ENCODE data around the gene ARL4D. TPM values are rescaled to one million over a fixed set of nuclear protein-coding genes. Genes with fewer than 3 reads are reported as not detected.
A peak's percentile ranks its signal among the peaks of the same experiment; 100 is the strongest.
"Not testable (repeated sequence)": the region's sequence is repeated elsewhere in the genome, so short reads cannot be mapped to it uniquely, and the experiment has no call there.

The ARL4D gene
- total and polyA plus RNA-seq, 2 donors, result 14.8 to 112 TPM

DNA sequence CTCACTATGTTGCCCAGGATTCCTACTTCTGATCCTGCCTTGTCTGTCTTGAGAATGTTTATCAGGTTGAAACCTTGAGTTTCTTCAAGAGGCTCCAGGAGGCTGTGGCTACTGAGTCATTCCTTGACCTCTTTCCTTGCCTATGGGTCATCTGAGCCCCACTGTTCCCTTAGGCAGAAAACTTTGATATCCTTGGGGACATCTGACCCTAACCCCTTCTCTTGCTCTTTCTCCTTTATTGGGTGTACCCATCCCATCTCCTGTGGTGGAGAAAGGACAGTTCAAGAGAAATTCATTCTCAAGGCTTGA, 12.5 kb downstream of the ARL4D start:
- H3K27ac ChIP-seq (ENCODE audit: low read depth), result no peak overlapping the region
- H3K4me1 ChIP-seq (ENCODE audit: insufficient read depth), result no peaks in the 10 kb centered on the region
- no peak for DNase-seq (ENCODE audit: extremely low spot score)
- no peaks in the 10 kb centered on the region for H3K36me3 ChIP-seq (ENCODE audit: insufficient read depth)
- H3K4me3 ChIP-seq (ENCODE audit: low read depth, low read length), result no peak overlapping the region

DNA sequence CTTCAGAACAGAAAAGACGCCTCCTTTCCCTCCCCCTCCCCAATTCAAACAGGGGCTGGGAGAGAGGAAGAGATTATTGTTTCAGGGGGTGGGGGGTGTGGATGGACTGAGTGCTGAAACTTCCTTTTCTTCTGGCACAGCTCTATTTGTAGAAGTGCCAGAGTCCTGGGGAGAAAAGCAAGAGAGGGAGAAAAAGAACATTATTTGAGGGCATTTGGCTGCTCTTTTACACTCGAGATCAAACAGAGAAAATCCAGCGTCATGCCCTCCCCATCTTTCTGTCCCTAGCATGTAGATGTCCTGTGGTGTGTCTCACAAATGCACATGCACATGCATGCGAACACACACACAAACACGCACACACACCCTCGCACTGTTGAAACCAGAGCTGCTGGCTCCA, 13.0 kb downstream of the ARL4D start:
- no peak overlapping the region for H3K4me3 ChIP-seq (ENCODE audit: low read depth, low read length)
- no peak overlapping the region for H3K27ac ChIP-seq (ENCODE audit: low read depth)
- no peak for DNase-seq (ENCODE audit: extremely low spot score)
- no peaks in the 10 kb centered on the region for H3K4me1 ChIP-seq (ENCODE audit: insufficient read depth)
- no peaks in the 10 kb centered on the region for H3K36me3 ChIP-seq (ENCODE audit: insufficient read depth)
- 58% methylated on average over 6 of the region's 6 CpGs for WGBS

DNA sequence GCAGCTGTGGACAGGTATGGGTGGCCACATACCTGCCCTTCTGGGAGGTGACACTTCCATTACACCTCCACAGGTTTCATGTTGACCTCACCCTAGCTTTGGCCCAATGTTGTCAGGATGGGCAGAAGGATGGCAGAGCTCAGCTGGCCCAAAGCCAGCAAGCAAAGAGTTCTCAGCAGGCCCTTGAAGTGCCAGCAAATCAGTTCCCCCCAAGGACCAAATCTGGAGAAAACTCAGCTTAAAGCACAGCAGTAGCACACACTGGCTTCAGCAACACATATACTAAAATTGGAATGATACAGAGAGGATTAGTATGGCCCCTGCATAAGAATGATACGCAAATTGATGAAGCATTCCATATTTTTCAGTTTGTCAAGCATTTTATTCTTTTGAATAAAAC, 13.4 kb downstream of the ARL4D start:
- no peaks in the 10 kb centered on the region for H3K36me3 ChIP-seq (ENCODE audit: insufficient read depth)
- DNase-seq (ENCODE audit: extremely low spot score), result no peak
- 82% methylated on average over 1 of the region's 1 CpG for WGBS
- H3K4me1 ChIP-seq (ENCODE audit: insufficient read depth), result no peaks in the 10 kb centered on the region
- no peak overlapping the region for H3K4me3 ChIP-seq (ENCODE audit: low read depth, low read length)
- no peak overlapping the region for H3K27ac ChIP-seq (ENCODE audit: low read depth)

DNA sequence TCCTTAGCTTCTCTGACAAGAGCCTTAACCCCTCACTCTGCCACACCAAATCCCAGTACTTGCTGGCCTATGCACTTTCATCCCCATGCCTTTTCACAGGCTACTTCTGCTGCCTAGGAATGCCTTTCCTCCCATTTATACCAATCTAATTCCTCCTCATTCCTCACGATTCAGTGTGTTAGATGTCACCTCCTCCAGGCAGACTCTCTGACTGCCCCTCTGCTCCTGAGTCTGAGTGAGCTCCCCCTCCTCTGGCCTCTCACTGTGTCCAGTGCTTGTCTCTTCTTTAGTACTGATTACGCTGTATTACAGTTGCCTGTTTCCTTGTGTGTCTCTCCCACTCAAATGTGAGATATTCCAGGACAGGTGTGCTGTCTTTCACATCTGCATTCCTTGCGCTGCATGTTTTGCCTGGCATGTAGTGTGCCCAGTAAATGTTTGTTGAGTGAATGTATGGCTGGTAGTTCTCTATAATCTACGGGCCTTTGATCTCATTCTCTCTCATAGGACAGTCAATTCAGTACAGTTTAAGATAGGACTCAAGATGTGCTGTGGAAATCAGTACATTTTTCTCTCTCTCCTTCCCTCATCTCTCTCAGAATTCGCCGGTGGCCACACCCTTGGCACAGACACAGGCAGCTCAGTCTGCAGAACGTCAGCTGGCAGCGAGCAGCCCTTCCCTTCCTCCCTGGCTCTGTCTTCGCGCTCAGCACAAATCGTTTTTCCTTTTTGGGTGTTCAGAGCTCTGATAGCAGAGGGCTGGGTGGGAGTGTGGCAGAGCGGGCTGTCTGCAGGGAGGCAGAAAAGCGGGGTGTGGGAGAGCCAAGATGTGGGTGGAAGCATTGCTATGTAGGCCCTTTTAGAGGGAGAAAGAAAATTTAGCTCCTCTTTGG, 18.5 kb downstream of the ARL4D start:
- 15% methylated on average over 13 of the region's 13 CpGs for WGBS

DNA sequence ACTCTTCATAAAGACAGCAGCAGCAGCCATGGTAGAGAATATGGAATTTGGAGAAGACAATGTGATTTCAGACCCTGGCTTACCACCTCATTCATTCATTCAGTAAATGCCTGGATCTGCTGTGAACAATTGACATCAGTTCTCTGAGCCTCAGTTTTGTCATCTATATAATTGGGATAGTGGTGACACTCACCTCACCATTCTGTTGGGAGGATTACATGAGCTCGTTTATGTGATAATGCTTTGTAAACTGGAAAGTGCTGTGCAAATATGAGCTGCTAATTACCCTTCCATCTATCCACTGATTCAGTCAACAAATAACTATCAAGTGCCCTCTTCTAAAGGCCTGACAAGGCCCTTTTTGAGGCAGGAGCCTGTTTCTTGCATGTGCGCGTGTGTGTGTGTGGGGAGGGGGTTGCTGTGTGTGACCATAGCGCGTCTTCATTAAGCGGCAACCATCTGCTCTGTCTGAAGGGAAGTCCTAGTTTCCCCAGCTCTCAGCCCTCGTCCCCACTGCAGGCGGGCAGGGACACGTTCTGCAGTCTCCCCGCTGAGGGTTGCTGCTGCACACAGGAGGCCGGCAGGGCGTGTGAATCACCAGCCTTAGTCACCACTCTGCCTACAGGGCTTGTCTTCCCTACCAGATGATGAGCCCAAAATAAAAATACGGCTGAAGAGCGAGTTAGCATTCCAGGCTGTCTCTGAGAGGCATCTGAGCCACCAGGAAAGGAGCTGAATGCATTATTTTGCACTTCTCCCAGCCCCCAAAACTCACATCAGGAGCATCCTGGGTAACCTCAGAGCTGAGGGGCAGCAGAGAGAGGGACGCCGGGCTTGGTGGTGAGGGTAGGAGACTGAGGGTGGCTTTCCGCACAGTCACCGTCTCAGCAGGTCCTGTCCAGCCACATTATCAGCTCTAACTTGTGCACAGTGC, 19.9 kb downstream of the ARL4D start:
- Histone ChIP-seq H3K36me3 (ENCODE audit: insufficient read depth) (no peaks in the 10 kb centered on the region), H3K27ac (ENCODE audit: low read depth) (peak overlapping the region; percentile 33), H3K4me3 (ENCODE audit: low read depth, low read length) (no peak overlapping the region), H3K4me1 (ENCODE audit: insufficient read depth) (peaks cover 2% of the 10 kb centered on the region)
- DNase-seq (ENCODE audit: extremely low spot score), result no peak
- WGBS, result 39% methylated on average over 18 of the region's 18 CpGs

More for the DNA sequence above, 18.5 kb downstream of the ARL4D start:
- no peaks in the 10 kb centered on the region for H3K36me3 ChIP-seq (ENCODE audit: insufficient read depth)
- H3K4me3 ChIP-seq (ENCODE audit: low read depth, low read length), result no peak overlapping the region
- peak overlapping the region; percentile 35 for H3K27ac ChIP-seq (ENCODE audit: low read depth)
- peaks cover 2% of the 10 kb centered on the region for H3K4me1 ChIP-seq (ENCODE audit: insufficient read depth)
- DNase-seq (ENCODE audit: extremely low spot score), result no peak

DNA sequence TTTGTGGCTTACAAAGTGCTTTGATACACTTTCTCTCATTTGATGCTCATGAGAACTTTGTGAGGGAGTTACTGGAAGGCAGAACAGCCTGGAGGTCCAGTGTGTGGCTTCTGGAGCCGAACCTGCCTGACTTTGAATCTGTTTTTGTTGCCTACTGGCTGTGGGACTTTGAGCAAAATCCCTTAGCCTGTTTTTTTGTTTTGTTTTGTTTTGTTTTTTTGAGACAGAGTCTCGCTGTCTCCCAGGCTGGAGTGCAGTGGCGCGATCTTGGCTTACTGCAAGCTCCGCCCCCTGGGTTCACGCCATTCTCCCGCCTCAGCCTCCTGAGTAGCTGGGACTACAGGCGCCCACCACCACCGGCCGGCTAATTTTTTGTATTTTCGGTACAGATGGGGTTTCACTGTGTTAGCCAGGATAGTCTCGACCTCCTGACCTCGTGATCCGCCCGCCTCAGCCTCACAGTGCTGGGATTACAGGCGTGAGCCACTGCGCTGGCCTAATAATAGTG, 20.6 kb downstream of the ARL4D start:
- not testable (repeated sequence) for H3K4me3 ChIP-seq (ENCODE audit: low read depth, low read length); H3K4me1 ChIP-seq (ENCODE audit: insufficient read depth); H3K36me3 ChIP-seq (ENCODE audit: insufficient read depth); H3K27ac ChIP-seq (ENCODE audit: low read depth); DNase-seq (ENCODE audit: extremely low spot score)
- WGBS, result 91% methylated on average over 17 of the region's 17 CpGs

DNA sequence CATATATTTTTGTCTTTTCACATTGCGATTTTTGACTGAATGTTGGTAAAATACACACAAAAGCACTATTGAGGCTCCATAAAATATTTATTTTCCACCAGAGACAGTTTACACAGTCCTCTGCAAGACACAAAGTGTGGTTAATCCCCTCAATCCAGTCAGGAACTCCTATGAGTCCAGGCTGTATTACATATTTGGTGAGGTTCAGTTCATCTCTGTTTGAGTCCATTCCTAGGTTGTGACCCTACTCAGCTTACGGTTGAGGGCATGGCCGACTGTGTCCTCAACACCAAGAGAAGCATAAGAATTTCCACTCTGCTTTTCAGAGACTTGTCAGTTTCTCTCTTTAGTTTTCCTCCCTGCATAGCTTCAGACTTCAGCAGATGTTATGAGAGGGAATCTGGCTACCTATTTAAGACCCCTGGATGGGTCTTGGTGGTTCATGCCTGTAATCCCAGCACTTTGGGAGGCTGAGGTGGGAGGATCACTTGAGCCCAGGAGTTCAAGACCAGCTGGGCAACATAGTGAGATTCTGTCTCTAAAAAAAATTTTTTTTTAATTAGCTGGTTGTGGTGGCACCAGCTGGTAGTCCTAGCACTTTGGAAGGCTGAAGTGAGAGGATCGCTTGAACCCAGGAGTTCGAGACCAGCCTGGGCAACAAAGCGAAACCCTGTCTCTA, 25.1 kb downstream of the ARL4D start:
- no peak for DNase-seq (ENCODE audit: extremely low spot score)
- Histone ChIP-seq H3K27ac (ENCODE audit: low read depth) (no peak overlapping the region), H3K36me3 (ENCODE audit: insufficient read depth) (no peaks in the 10 kb centered on the region), H3K4me1 (ENCODE audit: insufficient read depth) (no peaks in the 10 kb centered on the region), H3K4me3 (ENCODE audit: low read depth, low read length) (no peak overlapping the region)
- 71% methylated on average over 6 of the region's 6 CpGs for WGBS

DNA sequence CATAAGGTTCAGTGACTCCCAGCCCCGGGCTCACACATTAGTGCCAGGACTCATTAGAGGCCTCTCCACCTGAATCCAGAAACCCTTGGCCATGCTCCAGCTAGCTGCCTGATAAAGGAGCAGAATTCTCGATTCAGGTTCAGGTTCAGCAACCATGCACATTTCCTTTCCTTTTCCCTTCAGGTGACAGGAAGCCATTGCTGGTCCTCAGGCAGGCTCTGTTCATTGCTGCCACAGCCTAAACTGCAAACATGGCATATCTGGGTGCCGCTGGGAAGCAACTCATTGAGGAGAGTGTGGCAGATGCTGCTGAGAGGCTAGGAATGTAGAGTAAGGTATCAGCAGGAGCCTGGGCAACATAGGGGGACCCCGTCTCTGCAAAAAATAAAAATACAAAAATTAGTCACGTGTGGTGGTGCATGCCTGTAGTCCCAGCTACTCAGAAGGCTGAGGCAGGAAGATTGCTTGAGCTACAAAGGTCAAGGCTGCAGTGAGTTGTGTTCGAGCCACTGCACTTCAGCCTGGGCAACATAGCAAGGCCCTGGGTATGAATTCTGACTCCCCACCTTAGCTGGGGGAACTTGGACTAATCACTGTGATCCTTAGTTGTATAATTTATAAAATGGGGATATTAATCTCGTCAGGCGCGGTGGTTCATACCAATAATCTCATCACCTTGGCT, 28.7 kb downstream of the ARL4D start:
- H3K36me3 ChIP-seq (ENCODE audit: insufficient read depth), result no peaks in the 10 kb centered on the region
- H3K4me1 ChIP-seq (ENCODE audit: insufficient read depth), result no peaks in the 10 kb centered on the region
- no peak for DNase-seq (ENCODE audit: extremely low spot score)
- no peak overlapping the region for H3K27ac ChIP-seq (ENCODE audit: low read depth)
- H3K4me3 ChIP-seq (ENCODE audit: low read depth, low read length), result no peak overlapping the region
- 88% methylated on average over 9 of the region's 9 CpGs for WGBS

DNA sequence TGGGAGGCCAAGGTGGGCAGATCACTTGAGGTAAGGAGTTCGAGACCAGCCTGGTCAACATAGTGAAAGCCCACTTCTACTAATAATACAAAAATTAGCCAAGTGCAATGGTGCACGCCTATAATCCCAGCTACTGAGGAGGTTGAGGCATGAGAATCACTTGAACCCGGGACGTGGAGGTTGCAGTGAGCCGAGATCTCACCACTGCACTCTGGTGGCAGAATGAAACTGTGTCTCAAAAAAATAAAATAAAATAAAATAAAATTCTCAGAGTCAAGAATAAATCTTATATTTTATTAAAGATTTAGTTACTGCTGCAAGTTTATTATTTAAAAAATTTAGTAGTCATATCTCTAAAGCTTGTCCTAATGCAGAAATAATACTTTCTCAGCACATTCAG, 29.7 kb downstream of the ARL4D start:
- WGBS, result 68% methylated on average over 5 of the region's 5 CpGs
- Histone ChIP-seq H3K4me1 (ENCODE audit: insufficient read depth) (no peaks in the 10 kb centered on the region), H3K4me3 (ENCODE audit: low read depth, low read length) (no peak overlapping the region), H3K27ac (ENCODE audit: low read depth) (no peak overlapping the region), H3K36me3 (ENCODE audit: insufficient read depth) (no peaks in the 10 kb centered on the region)
- DNase-seq (ENCODE audit: extremely low spot score), result no peak

DNA sequence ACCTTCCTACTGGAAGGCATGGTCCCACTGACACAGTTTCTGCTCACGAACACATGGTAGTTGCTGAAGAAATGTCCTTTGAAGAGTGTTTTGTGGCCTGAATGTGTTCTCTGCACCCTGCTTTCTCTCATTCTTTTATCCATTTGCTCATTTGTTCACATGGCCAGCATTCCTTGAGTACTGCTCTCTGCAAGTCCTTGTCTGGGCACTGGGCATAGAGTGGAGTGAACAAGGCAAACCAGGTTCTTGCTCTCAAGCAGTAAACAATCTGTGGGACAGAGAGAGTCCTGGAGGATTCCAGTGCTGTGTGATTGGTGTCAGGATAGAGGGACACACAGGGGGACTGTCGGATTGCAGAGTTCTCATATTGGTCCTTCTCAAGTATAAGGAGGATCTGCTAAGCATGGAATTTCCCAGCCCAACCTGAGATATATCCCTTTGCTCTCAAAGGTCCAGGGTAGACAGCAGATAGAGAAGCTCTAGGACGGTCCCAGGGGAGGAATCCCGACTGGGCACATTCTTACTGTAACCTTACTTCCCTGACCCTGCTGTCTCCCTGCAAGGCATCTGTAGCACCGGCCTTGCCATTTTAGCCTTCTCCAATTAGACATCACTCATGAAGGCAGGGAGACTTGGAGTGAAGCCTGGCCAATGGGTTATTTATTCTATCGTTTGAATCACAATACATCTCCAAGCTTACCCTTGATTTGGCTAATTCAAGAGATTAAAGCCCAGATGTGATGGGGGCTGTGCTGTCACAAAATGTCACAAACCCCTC, 32.3 kb downstream of the ARL4D start:
- Histone ChIP-seq H3K4me1 (ENCODE audit: insufficient read depth) (no peaks in the 10 kb centered on the region), H3K4me3 (ENCODE audit: low read depth, low read length) (no peak overlapping the region), H3K36me3 (ENCODE audit: insufficient read depth) (no peaks in the 10 kb centered on the region), H3K27ac (ENCODE audit: low read depth) (no peak overlapping the region)
- 69% methylated on average over 6 of the region's 6 CpGs for WGBS
- DNase-seq (ENCODE audit: extremely low spot score), result no peak

DNA sequence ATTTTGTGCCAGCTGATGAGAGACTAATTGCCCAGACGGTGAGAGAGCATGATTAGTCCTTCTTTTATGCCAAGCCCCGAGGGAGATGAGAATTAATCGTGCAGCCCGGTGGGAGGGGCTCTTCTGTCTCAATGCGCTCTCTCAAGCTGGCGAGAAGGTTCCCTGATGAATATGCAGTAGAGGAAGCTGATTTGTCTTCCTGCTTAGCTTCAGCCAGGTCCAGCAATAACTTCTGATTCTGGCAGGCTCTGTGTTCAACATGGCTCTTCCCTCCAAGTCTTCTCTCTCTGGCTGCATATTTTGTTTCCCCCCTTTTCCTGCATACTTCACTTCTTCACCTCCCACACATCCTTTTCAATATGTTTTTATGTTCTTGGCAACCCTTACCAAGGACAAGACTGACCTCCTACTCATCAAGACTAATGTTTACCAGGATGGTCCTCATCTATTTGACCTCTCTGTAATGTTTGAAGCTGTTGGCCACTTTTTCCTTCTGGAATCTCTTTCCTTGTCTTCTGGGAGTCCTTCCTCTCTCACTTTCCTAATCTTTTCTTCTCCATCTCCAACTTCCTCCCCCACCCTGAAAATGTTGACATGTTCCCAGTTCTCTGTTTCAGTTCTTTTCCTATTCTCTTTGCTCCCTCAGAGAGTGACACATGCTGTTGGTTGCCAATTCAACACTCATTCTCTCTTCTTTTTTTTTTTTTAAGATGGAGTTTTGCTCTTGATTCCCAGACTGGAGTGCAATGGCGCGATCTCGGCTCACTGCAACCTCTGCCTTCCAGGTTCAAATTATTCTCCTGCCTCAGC, 33.1 kb downstream of the ARL4D start:
- Histone ChIP-seq H3K4me3 (ENCODE audit: low read depth, low read length) (no peak overlapping the region), H3K27ac (ENCODE audit: low read depth) (no peak overlapping the region), H3K36me3 (ENCODE audit: insufficient read depth) (no peaks in the 10 kb centered on the region), H3K4me1 (ENCODE audit: insufficient read depth) (no peaks in the 10 kb centered on the region)
- 58% methylated on average over 9 of the region's 9 CpGs for WGBS
- peak; percentile 87 for DNase-seq (ENCODE audit: extremely low spot score)

DNA sequence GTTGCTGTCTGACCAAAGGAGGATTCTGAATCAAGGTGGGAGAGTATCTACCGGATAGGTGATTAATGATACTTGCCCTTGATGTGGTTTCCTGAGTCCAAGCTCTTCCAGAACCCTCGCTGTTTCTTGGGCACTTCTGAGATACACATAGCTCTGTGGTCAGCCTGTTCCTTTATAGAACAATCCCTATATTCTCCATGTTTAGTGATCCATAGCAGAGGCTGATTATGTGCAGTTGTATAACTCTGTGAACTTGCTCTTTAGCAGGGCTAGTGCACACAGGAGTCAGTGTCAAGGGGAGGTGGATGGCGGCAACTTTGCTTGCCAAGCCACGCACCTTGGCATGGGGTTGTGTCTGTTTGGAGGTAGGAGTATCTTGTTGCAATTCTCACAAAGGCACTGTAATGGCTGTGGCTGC, 36.1 kb downstream of the ARL4D start:
- Histone ChIP-seq H3K4me1 (ENCODE audit: insufficient read depth) (no peaks in the 10 kb centered on the region), H3K27ac (ENCODE audit: low read depth) (no peak overlapping the region), H3K4me3 (ENCODE audit: low read depth, low read length) (no peak overlapping the region), H3K36me3 (ENCODE audit: insufficient read depth) (no peaks in the 10 kb centered on the region)
- no peak for DNase-seq (ENCODE audit: extremely low spot score)
- 90% methylated on average over 4 of the region's 4 CpGs for WGBS

Data from urinary bladder (tissue), 4 donors.